GM18520 (cell line): ENCODE measurements around the gene PLA2G2D.
"Not testable (repeated sequence)": the region's sequence is repeated elsewhere in the genome, so short reads cannot be mapped to it uniquely, and the experiment has no call there.

Experiments
- ATAC-seq: cut with Tn5 transposase; IDR thresholded peaks from one replicate; pipeline ENCODE4 v1.9.1; 2021; ENCODE audit not compliant: unreplicated experiment

Gene PLA2G2D

GRCh38 chr1:20143318-20143717 lies 24.0 kb upstream of the PLA2G2D start:
- no peak for ATAC-seq

GRCh38 chr1:20142001-20142710 lies 22.8 kb upstream of the PLA2G2D start:
- ATAC-seq: no peak

DNA sequence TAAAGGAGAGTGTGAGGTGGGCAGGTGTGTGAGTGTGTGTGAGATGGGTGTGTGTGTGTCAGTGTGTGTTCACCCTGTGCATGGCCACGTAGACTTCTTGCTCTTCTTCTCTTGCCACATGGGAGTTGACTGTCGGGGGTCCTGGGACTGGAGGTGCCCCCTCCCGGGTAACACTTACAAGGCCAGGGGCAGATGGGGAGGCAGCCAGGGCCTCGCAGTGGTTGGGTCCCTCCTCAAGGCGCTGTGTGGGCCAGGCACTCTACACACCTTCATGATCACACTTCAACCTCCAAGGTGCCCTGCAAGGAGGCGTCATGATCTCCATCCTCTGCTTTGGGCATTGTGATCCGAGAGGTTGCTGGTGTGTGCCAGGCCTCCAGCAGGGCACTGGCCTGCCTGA lies 22.1 kb upstream of the PLA2G2D start:
- ATAC-seq: no peak

GRCh38 chr1:20141001-20141400 lies 21.7 kb upstream of the PLA2G2D start:
- no peak for ATAC-seq

GRCh38 chr1:20139776-20140612 lies 20.7 kb upstream of the PLA2G2D start:
- ATAC-seq: no peak

GRCh38 chr1:20138961-20139550 lies 19.7 kb upstream of the PLA2G2D start, which contains the start of gene PLA2G2F:
TSS of gene PLA2G2F (plus strand) at chr1:20139323. CDS start at chr1:20139428, 105 bp downstream.
- no peak for ATAC-seq

DNA sequence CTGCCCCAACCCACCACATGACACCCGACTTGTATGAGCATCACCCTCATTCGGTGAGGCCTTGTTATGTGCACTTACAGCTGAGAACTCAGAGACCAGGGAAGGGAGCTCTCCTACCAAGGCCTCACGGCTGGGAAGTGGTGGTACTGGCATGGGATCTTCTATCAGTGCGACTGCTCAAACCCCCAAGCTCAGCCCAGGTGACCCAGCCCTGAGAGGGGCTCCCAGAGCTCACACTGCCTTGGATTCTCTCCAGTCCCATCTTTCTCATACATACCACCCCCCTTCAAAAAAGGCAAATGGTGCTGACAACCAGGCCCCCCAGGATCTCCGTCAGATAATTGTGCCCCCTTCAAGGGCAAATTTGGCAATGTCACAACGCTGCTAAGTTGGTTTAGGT lies 19.0 kb upstream of the PLA2G2D start:
- no peak for ATAC-seq

GRCh38 chr1:20137604-20138003 lies 18.3 kb upstream of the PLA2G2D start:
- no peak for ATAC-seq

DNA sequence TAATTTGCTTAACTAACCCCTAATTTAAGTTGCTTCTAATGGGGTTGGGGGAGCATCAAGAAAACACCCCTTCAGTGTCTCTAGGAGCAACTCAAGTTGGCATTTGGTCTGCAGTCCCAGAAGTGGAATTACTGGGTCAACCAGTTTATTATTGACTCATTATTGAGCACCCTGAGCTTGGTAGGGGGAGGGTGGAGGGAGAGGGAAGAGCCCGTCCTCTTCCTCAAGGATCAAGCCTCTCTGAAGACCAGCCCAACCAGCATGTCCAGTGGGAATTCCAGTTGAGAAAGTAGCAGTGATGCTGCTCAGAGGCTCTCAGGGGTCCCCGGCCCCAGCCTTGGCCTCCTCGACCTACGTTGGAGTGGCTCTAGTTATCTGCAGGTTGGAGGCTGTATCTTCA lies 17.7 kb upstream of the PLA2G2D start:
- ATAC-seq: no peak

- no peak for ATAC-seq
These were observed 16.9 kb upstream of the PLA2G2D start for GRCh38 chr1:20136249-20136648.

GRCh38 chr1:20134995-20135394 lies 15.7 kb upstream of the PLA2G2D start:
- ATAC-seq: no peak

DNA sequence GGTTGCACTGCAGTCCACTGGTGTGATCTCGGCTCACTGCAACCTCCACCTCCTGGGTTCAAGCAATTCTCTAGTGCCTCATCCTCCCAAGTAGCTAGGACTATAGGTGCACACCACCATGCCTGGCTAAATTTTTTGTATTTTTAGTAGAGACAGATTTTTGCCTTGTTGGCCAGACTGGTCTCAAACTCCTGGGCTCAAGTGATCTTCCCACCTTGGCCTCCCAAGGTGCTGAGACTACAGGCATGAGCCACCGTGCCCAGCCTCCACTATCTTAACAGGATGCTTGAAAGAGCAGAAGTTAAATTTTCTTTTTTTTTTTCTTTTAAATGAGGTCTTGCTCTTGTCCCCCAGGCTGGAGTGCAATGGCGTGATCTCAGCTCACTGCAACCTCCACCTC lies 11.2 kb upstream of the PLA2G2D start:
- not testable (repeated sequence) for ATAC-seq

GRCh38 chr1:20126806-20127440 lies 7.6 kb upstream of the PLA2G2D start:
- ATAC-seq: no peak

DNA sequence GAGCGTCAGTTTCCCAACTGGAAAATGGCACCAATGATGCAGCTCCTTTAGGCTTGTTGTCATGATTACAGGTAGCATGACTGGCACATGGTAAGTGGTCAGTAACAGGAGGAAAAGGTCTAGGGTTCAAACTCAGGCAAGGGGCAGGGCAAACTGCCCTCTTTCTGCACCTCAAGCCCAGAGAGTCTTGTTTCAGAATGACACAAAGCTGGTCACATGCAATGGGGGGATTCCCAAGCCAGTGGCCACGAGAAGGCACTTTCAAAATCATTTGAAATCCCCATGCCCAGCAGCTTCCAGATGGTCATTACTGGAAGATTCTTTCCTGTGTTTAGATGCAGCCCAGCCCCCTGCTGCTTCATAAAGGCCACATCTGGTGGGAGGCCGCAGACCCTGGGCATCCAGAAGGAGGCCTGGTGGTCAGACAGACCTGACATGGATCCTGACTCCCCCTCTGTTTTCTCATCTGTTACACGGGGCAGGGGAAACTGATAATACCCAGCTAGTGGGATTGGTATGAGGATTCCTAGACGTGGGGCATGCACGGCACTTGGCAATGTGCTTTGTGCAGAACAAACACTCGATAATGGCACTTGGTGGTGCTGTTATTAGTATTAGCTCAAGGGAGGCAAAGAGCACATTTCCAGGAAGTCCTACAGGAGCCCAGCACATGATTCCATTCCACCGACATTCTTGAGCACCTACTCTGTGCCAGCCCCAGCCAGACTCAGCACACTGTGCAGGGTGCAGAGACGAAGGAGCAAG lies 6.9 kb upstream of the PLA2G2D start:
- peak; percentile 61 for ATAC-seq

DNA sequence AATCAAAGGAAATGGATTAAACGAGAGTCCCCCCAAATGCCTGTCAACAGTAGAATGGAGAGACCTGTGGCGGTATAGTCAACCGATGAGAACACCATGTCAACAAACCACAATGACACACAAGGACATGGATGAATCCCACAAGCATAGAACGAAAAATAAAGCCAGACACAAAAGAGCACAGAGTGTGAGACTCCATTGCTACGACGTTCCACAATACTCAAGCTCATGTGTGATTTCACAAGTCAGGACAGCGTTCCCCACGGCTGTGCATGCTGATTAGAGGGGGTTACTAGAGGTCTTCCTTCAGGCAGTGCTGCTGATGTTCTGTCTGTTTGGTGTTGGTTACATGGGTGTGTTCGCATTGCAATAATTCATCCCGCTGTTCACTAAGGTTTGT lies 5.8 kb upstream of the PLA2G2D start:
- no peak for ATAC-seq

- no peak for ATAC-seq
These were observed 5.2 kb upstream of the PLA2G2D start for GRCh38 chr1:20124456-20125057.

DNA sequence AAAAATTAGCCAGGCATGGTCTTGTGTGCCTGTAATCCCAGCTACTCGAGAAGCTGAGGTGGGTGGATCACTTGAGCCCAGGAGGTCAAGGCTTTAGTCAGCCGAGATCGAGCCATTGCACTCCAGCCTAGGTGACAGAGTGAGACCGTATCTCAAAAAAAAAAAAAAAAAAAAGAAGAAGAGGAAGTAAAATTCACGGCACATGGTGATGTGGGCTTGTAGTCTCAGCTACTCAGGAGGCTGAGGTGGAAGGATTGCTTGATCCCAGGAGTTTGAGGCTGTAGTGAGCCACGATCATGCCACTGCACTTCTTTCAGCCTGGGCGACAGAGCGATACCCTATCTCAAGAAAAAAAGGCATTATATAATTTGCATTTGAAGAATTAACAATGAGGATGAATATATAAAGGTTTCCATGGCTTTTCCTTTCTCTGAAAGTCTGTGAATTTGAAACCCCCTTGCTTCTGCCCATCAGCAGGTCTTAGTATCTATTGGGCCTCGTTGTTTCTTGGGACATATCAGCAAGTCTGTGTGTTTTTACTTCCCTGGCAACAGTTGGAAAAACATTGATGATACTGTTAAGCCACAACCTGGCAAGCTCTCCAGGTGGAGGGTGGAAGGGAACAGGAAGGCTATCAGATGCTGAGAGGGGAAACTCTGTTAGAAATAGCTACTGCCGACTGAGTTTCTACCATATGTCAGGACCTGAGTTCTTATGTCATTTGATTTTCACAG lies 4.6 kb upstream of the PLA2G2D start:
- no peak for ATAC-seq

DNA sequence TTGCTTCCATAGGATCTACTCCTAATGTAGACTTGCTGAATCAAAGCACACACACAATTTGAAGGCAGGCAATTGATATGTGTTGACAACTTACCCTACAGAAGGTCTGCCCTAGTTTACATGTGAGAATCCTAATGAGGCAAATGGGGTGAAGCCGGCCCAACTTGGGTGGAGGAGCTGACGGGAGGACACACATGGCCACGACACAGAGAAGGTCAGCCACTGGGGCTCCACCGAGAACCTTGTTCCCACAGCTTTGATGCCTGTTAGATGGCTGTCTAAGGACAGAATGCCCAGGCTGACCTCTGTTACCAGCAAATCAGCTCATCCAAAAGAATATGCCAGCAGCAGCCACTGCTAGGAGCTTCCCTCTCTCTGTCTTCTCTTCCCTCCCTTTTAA lies 1.5 kb upstream of the PLA2G2D start:
- ATAC-seq: no peak

DNA sequence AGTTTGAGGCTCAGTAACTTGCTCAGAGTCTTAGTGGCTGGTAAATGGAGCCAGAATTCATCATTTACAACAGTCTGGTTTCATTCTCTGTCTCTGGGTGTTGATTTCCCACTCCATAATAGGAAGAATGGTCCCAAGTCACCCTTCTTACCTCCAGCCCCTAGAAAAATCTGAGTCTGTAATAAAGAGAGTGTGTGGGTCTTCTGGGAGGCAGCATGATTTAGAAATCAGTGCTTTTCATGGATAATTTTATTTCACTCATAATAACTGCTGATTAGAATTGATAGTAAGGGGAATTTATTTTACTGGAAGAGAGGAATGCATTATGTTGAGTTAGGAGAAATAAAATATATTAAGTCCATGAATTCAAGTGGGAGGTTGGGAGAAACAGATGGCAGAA lies 2.1 kb downstream of the PLA2G2D start:
- ATAC-seq: no peak

GRCh38 chr1:20115916-20116315 lies 3.4 kb downstream of the PLA2G2D start:
- ATAC-seq: no peak
